Ishikawa (cell line): Measurements from ENCODE around the gene CYB5R4.

Source experiments
- CEBPB ChIP-seq: IDR thresholded peaks from 2 replicates; pipeline ENCODE4 v1.6.1; 2012
- CREB1 ChIP-seq: IDR thresholded peaks from 2 replicates; pipeline ENCODE4 v1.6.1; 2012; ENCODE audit warnings: low read depth
- EGR1 ChIP-seq: IDR thresholded peaks from 2 replicates; pipeline ENCODE4 v1.6.1; 2012
- EP300 ChIP-seq: IDR thresholded peaks from 2 replicates; pipeline ENCODE4 v1.6.1; 2012; ENCODE audit warnings: borderline replicate concordance
- FOXM1 ChIP-seq: IDR thresholded peaks from 2 replicates; pipeline ENCODE4 v1.6.1; 2012; ENCODE audit warnings: low read depth, borderline replicate concordance
- NFIC ChIP-seq: IDR thresholded peaks from 2 replicates; pipeline ENCODE4 v1.6.1; 2012
- RAD21 ChIP-seq: IDR thresholded peaks from 2 replicates; pipeline ENCODE4 v1.6.1; 2012; ENCODE audit warnings: low read depth
- TAF1 ChIP-seq: IDR thresholded peaks from 2 replicates; pipeline ENCODE4 v1.6.1; 2012; ENCODE audit warnings: low read depth, mild to moderate bottlenecking
- TCF12 ChIP-seq: IDR thresholded peaks from 2 replicates; pipeline ENCODE4 v1.6.1; 2012; ENCODE audit warnings: low read depth
- TEAD4 ChIP-seq: IDR thresholded peaks from 2 replicates; pipeline ENCODE4 v1.6.1; 2012
- YY1 ChIP-seq: IDR thresholded peaks from 2 replicates; pipeline ENCODE4 v1.6.1; 2012; ENCODE audit warnings: low read depth
- ZBTB7A ChIP-seq: IDR thresholded peaks from 2 replicates; pipeline ENCODE4 v1.6.1; 2012; ENCODE audit warnings: low read depth
- TF ChIP-seq, protein P1 (sequence below): IDR thresholded peaks from 2 replicates; pipeline ENCODE4 v1.6.1; 2012
- TF ChIP-seq, protein P2 (sequence below): IDR thresholded peaks from 2 replicates; pipeline ENCODE4 v1.6.1; 2012; ENCODE audit warnings: low read depth, mild to moderate bottlenecking
- TF ChIP-seq, protein P3 (sequence below): IDR thresholded peaks from 2 replicates; pipeline ENCODE4 v1.6.1; 2012

CYB5R4 gene

DNA sequence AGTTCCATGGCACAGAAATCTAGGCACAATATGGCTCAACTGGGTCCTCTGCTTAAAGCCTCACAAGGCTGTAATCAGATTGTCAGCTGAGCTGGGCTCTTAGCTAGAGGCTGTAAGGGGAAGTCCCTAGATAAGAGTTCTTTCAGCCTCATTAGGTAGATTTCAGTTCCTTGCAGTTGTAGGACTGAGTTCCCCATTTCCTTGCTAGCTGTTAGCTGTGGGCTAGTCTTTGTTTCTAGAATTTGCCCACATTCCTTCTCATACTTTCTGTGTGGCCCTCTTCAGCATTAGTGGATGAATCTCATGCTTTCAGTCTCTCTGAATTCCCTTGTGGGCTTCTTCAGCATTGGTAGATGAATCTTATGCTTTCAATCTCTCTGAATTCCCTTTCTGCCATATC is 103.1 kb downstream of the CYB5R4 start:
- TF ChIP-seq CEBPB: no peak
- TF ChIP-seq, protein P1, sequence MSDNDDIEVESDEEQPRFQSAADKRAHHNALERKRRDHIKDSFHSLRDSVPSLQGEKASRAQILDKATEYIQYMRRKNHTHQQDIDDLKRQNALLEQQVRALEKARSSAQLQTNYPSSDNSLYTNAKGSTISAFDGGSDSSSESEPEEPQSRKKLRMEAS: no peak
- no peak for TF ChIP-seq RAD21
- TF ChIP-seq TEAD4: no peak
- no peak for TF ChIP-seq FOXM1
- TF ChIP-seq, protein P2, sequence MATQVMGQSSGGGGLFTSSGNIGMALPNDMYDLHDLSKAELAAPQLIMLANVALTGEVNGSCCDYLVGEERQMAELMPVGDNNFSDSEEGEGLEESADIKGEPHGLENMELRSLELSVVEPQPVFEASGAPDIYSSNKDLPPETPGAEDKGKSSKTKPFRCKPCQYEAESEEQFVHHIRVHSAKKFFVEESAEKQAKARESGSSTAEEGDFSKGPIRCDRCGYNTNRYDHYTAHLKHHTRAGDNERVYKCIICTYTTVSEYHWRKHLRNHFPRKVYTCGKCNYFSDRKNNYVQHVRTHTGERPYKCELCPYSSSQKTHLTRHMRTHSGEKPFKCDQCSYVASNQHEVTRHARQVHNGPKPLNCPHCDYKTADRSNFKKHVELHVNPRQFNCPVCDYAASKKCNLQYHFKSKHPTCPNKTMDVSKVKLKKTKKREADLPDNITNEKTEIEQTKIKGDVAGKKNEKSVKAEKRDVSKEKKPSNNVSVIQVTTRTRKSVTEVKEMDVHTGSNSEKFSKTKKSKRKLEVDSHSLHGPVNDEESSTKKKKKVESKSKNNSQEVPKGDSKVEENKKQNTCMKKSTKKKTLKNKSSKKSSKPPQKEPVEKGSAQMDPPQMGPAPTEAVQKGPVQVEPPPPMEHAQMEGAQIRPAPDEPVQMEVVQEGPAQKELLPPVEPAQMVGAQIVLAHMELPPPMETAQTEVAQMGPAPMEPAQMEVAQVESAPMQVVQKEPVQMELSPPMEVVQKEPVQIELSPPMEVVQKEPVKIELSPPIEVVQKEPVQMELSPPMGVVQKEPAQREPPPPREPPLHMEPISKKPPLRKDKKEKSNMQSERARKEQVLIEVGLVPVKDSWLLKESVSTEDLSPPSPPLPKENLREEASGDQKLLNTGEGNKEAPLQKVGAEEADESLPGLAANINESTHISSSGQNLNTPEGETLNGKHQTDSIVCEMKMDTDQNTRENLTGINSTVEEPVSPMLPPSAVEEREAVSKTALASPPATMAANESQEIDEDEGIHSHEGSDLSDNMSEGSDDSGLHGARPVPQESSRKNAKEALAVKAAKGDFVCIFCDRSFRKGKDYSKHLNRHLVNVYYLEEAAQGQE: no peak
- TF ChIP-seq EP300: no peak
- no peak for TF ChIP-seq EGR1
- no peak for TF ChIP-seq ZBTB7A
- TF ChIP-seq, protein P3, sequence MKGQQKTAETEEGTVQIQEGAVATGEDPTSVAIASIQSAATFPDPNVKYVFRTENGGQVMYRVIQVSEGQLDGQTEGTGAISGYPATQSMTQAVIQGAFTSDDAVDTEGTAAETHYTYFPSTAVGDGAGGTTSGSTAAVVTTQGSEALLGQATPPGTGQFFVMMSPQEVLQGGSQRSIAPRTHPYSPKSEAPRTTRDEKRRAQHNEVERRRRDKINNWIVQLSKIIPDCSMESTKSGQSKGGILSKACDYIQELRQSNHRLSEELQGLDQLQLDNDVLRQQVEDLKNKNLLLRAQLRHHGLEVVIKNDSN: no peak
- TF ChIP-seq TAF1: no peak

DNA sequence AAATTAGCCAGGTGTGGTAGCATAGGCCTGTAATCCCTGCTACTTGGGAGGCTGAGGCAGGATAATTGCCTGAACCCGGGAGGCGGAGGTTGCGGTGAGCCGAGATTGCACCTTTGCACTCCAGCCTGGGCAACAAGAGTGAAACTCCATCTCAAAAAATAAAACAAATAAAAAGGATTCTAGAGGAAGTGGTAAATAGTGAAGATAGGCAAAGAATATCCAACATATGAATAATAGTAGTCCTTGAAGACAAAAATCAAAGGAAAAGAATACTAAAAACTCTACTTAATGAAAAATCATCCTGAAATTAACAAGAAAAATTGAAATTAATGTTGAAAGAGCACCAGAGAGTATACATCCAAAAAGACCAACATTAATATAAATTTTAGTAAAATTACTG is 107.0 kb downstream of the CYB5R4 start:
- no peak for TF ChIP-seq NFIC
- no peak for TF ChIP-seq EGR1
- TF ChIP-seq TCF12: no peak

DNA sequence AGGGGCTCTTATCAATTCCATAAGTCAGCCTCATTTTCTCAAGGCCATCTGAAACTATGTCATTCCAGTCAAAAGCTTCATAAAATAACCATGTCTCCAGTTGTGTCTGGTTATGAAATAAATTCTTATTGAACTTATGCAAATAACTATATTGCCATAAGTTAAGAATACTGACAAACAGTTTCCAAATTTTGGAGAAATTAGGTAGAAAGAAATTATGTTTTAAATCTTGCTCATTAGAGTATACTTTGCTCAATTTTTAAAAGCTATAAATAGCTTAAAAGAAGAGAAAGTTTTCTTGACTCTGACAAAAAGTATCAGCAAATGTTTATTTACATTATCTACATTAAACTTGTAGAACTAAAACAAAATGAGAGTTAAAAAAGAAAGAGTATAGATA is 111.1 kb downstream of the CYB5R4 start:
- no peak for TF ChIP-seq TEAD4
- TF ChIP-seq FOXM1: no peak
- TF ChIP-seq CEBPB: no peak
- no peak for TF ChIP-seq TAF1
- no peak for TF ChIP-seq NFIC
- no peak for TF ChIP-seq EGR1
- TF ChIP-seq CREB1: no peak
- TF ChIP-seq, protein P2: no peak
- TF ChIP-seq TCF12: no peak
- TF ChIP-seq ZBTB7A: no peak
- TF ChIP-seq, protein P1: no peak
- TF ChIP-seq YY1: no peak
- TF ChIP-seq, protein P3: no peak
- no peak for TF ChIP-seq EP300

DNA sequence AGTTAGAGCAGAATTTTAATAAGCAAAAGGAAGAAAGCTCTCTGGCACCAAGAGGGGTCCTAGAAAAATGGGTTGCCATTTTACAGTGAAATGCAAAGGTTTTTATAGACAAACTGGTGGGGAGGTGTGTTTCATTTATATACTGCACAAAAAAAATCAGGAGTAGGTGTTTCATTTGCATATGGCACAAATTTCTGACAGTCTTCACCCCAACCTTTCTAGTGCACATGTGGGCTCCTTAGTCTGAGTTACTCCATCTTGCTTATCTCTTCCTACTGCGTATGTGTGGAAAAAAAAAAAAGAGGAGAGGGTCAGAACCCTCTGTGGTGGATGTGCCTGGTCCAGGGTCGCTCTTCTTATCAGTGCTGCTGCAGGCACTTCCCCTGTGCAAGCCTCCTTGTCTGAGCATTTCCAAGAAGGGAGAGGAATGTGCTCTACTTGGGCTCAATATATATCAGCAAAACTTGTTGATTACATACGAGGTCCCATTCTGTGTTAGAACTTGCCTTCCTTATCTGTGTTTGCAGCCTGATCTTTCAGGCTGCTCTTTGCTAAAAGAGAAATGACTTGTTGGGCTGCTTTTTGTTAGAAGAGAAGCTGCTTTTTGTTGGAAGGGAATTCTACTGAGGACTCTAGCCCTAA is 115.0 kb downstream of the CYB5R4 start:
- TF ChIP-seq, protein P2: no peak
- TF ChIP-seq TCF12 (no peak), FOXM1 (no peak), TEAD4 (no peak), CEBPB (no peak), YY1 (no peak), CREB1 (no peak), EGR1 (no peak), TAF1 (no peak), NFIC (no peak), ZBTB7A (no peak), RAD21 (no peak), EP300 (no peak)
- TF ChIP-seq, protein P1: no peak
- TF ChIP-seq, protein P3: no peak
